ENCODE measurements around the gene FRMD4A.

DNA sequence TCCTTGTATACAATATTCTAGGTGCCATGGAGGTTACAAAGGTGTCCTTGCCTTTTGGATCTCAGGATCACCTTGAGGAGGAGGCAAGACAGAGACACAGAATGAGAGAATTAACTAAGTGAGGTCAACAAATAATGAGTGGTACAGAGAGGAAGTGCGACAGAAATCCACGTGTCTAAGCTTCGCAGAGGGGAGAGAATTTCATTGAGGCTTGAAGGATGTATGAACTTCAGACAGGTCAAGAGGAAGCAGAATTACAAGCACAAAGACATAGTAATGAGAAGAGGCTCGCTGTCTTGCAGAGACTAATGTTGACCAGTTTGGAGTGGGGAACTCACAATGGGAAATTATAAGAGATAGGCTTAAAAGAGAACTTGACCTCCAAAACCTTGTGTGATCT lies 308.7 kb downstream of the FRMD4A start:
- TF ChIP-seq, protein P1, sequence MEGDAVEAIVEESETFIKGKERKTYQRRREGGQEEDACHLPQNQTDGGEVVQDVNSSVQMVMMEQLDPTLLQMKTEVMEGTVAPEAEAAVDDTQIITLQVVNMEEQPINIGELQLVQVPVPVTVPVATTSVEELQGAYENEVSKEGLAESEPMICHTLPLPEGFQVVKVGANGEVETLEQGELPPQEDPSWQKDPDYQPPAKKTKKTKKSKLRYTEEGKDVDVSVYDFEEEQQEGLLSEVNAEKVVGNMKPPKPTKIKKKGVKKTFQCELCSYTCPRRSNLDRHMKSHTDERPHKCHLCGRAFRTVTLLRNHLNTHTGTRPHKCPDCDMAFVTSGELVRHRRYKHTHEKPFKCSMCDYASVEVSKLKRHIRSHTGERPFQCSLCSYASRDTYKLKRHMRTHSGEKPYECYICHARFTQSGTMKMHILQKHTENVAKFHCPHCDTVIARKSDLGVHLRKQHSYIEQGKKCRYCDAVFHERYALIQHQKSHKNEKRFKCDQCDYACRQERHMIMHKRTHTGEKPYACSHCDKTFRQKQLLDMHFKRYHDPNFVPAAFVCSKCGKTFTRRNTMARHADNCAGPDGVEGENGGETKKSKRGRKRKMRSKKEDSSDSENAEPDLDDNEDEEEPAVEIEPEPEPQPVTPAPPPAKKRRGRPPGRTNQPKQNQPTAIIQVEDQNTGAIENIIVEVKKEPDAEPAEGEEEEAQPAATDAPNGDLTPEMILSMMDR (IDR thresholded peaks at IDR 0.05; ENCODE audit: insufficient read depth, low read length): no peak
- no peak for TF ChIP-seq POLR2AphosphoS5 (IDR thresholded peaks at IDR 0.05; ENCODE audit: low read depth)
- TF ChIP-seq GABPA (IDR thresholded peaks at IDR 0.05; ENCODE audit: low read depth): no peak
- TF ChIP-seq, protein P2, sequence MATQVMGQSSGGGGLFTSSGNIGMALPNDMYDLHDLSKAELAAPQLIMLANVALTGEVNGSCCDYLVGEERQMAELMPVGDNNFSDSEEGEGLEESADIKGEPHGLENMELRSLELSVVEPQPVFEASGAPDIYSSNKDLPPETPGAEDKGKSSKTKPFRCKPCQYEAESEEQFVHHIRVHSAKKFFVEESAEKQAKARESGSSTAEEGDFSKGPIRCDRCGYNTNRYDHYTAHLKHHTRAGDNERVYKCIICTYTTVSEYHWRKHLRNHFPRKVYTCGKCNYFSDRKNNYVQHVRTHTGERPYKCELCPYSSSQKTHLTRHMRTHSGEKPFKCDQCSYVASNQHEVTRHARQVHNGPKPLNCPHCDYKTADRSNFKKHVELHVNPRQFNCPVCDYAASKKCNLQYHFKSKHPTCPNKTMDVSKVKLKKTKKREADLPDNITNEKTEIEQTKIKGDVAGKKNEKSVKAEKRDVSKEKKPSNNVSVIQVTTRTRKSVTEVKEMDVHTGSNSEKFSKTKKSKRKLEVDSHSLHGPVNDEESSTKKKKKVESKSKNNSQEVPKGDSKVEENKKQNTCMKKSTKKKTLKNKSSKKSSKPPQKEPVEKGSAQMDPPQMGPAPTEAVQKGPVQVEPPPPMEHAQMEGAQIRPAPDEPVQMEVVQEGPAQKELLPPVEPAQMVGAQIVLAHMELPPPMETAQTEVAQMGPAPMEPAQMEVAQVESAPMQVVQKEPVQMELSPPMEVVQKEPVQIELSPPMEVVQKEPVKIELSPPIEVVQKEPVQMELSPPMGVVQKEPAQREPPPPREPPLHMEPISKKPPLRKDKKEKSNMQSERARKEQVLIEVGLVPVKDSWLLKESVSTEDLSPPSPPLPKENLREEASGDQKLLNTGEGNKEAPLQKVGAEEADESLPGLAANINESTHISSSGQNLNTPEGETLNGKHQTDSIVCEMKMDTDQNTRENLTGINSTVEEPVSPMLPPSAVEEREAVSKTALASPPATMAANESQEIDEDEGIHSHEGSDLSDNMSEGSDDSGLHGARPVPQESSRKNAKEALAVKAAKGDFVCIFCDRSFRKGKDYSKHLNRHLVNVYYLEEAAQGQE (IDR thresholded peaks at IDR 0.05; ENCODE audit: insufficient replicate concordance, low read depth): no peak

Data from HL-60 (cell line).